Gastrocnemius medialis (tissue), 4 donors: ENCODE results near the gene SLC44A1. TPM values are rescaled to one million over a fixed set of nuclear protein-coding genes. Genes with fewer than 3 reads are reported as not detected.

Experiments used
- ATAC-seq, 2 donors: fragments of 150-250 bp; one replicate each; pipeline ENCODE4 v1.9.1; 2016
- DNase-seq, 2 donors: peaks; one replicate each; pipeline ENCODE4 v3.0.0-alpha.2; 2019
- H3K27ac ChIP-seq, 4 donors: fragments of 200-600 bp; sonication (generic); 1 replicate in 1 of 4; 2 replicates in 3 of 4; pipeline ENCODE4 v1.5.1; 2016 to 2018; ENCODE audit warnings: mild to moderate bottlenecking in 2 of 4, moderate library complexity in 1 of 4
- H3K27me3 ChIP-seq, 3 donors: fragments of 200-600 bp; sonication (generic) in 2 of 3; 1 replicate in 1 of 3; 2 replicates in 2 of 3; pipeline versions ENCODE4 v1.5.1 to v1.6.0; 2016 to 2019; ENCODE audit warnings: mild to moderate bottlenecking in 1 of 3, moderate library complexity in 1 of 3
- H3K36me3 ChIP-seq, 2 donors: fragments of 200-600 bp; sonication (generic) in 1 of 2; one replicate each; pipeline ENCODE4 v1.5.1; 2017 to 2018
- H3K4me1 ChIP-seq, 2 donors: fragments of 200-600 bp; sonication (generic) in 1 of 2; one replicate each; pipeline ENCODE4 v1.5.1; 2016 to 2017; ENCODE audit warnings: mild to moderate bottlenecking in 2 of 2
- H3K4me3 ChIP-seq, 4 donors: fragments of 200-600 bp; sonication (generic) in 3 of 4; 1 replicate in 1 of 4; 2 replicates in 3 of 4; pipeline ENCODE4 v1.5.1; 2016 to 2019; ENCODE audit warnings: mild to moderate bottlenecking in 2 of 4
- H3K9me3 ChIP-seq, 3 donors: fragments of 200-600 bp; sonication (generic) in 2 of 3; 1 replicate in 1 of 3; 2 replicates in 2 of 3; pipeline ENCODE4 v1.5.1; 2016 to 2019
- CTCF ChIP-seq, 5 experiments: fragments of 450-650 bp in 3 of 5; fragments of 200-600 bp in 2 of 5; sonication (generic) in 2 of 5; IDR thresholded peaks in 4 of 5; conservative IDR thresholded peaks in 1 of 5; 1 replicate in 4 of 5; 2 replicates in 1 of 5; pipeline ENCODE4 v1.5.1; 2016 to 2019; ENCODE audit warnings: antibody characterized with exemption in 5 of 5, mild to moderate bottlenecking in 3 of 5, moderate library complexity in 3 of 5
- POLR2A ChIP-seq, 2 donors: fragments of 450-650 bp; IDR thresholded peaks; one replicate each; pipeline ENCODE4 v1.6.1; 2017; ENCODE audit warnings: antibody characterized with exemption in 2 of 2, mild to moderate bottlenecking in 2 of 2, moderate library complexity in 2 of 2
- in situ Hi-C, 4 donors: fragments of 200-750 bp; cut with MboI; loops; one replicate each; pipeline versions ENCODE4 v1.15.0 to v1.8.0; 2017; ENCODE audit warnings: low sequenced_read_pairs in 4 of 4
- intact Hi-C: fragments of 100-400 bp; cut with DNase I; formaldehyde crosslinking; loops from one replicate; pipeline ENCODE4 v1.15.1; 2023; ENCODE audit warnings: low total_unique reads
- total RNA-seq, 4 donors: library from RNA; depleted of rRNA; stranded (reverse); fragments of >200 nt; gene quantifications; one replicate each; pipeline versions ENCODE4 v1.1.0 to v1.2.3, GENCODE V29; 2016

SLC44A1 gene
- total RNA-seq, 4 donors from 2014 or later, result 5.4 to 15.9 (median 11.3) TPM

GRCh38 chr9:105344283-105344682 is 99.8 kb downstream of the SLC44A1 start:
- H3K27ac ChIP-seq, result no peak overlapping the region
- intact Hi-C loops (no loop called here), in situ Hi-C loops (no loop called here)
- H3K4me3 ChIP-seq, result no peak overlapping the region
- no peaks in the 10 kb centered on the region for H3K27me3 ChIP-seq
- peaks cover 6 to 14% of the 10 kb centered on the region in 2 donors for H3K4me1 ChIP-seq
- DNase-seq (no peak), ATAC-seq (no peak)
- H3K36me3 ChIP-seq, result no peaks in the 10 kb centered on the region
- H3K9me3 ChIP-seq, result no peaks in the 10 kb centered on the region
- no peak for TF ChIP-seq CTCF (IDR thresholded peaks at IDR 0.05 in 4 of 5, conservative IDR thresholded peaks at IDR 0.05 in 1 of 5)
- TF ChIP-seq POLR2A (IDR thresholded peaks at IDR 0.05), result no peak

- Histone ChIP-seq H3K27ac (no peak overlapping the region), H3K4me3 (no peak overlapping the region), H3K9me3 (no peaks in the 10 kb centered on the region), H3K4me1 (peaks cover 6 to 14% of the 10 kb centered on the region in 2 donors), H3K27me3 (no peaks in the 10 kb centered on the region), H3K36me3 (no peaks in the 10 kb centered on the region)
- intact Hi-C loops (no loop called here), in situ Hi-C loops (no loop called here)
- no peak for ATAC-seq
- DNase-seq, result no peak
- TF ChIP-seq CTCF (IDR thresholded peaks at IDR 0.05 in 4 of 5, conservative IDR thresholded peaks at IDR 0.05 in 1 of 5), result no peak
- no peak for TF ChIP-seq POLR2A (IDR thresholded peaks at IDR 0.05)
These were observed 101.2 kb downstream of the SLC44A1 start for GRCh38 chr9:105345626-105346025.

- no peak for TF ChIP-seq CTCF (IDR thresholded peaks at IDR 0.05 in 4 of 5, conservative IDR thresholded peaks at IDR 0.05 in 1 of 5)
- TF ChIP-seq POLR2A (IDR thresholded peaks at IDR 0.05), result no peak
These were observed 101.8 kb downstream of the SLC44A1 start for GRCh38 chr9:105346273-105346672.

GRCh38 chr9:105354448-105354847 is 110.0 kb downstream of the SLC44A1 start:
- H3K4me3 ChIP-seq, result no peak overlapping the region
- intact Hi-C loops, result no loop called here
- ATAC-seq (no peak), DNase-seq (no peak)
- H3K4me1 ChIP-seq, result no peaks in the 10 kb centered on the region
- H3K9me3 ChIP-seq, result no peaks in the 10 kb centered on the region
- H3K27me3 ChIP-seq, result no peaks in the 10 kb centered on the region
- H3K27ac ChIP-seq, result no peak overlapping the region
- in situ Hi-C loops, result no loop called here
- H3K36me3 ChIP-seq, result no peaks in the 10 kb centered on the region
- TF ChIP-seq CTCF (IDR thresholded peaks at IDR 0.05 in 4 of 5, conservative IDR thresholded peaks at IDR 0.05 in 1 of 5) (no peak), POLR2A (IDR thresholded peaks at IDR 0.05) (no peak)

More at GRCh38 chr9:105346273-105346672, 101.8 kb downstream of the SLC44A1 start:
- DNase-seq, result no peak
- in situ Hi-C loops (no loop called here), intact Hi-C loops (no loop called here)
- H3K4me3 ChIP-seq, result no peak overlapping the region
- H3K9me3 ChIP-seq, result no peaks in the 10 kb centered on the region
- H3K36me3 ChIP-seq, result no peaks in the 10 kb centered on the region
- H3K4me1 ChIP-seq, result peaks cover 6 to 14% of the 10 kb centered on the region in 2 donors
- no peak for ATAC-seq
- H3K27ac ChIP-seq, result no peak overlapping the region
- H3K27me3 ChIP-seq, result no peaks in the 10 kb centered on the region

- no peaks in the 10 kb centered on the region for H3K27me3 ChIP-seq
- ATAC-seq (no peak), DNase-seq (no peak)
- H3K4me1 ChIP-seq, result no peaks in the 10 kb centered on the region
- H3K4me3 ChIP-seq, result no peak overlapping the region
- TF ChIP-seq CTCF (IDR thresholded peaks at IDR 0.05 in 4 of 5, conservative IDR thresholded peaks at IDR 0.05 in 1 of 5), result no peak
- TF ChIP-seq POLR2A (IDR thresholded peaks at IDR 0.05), result no peak
- in situ Hi-C loops, result no loop called here
- H3K9me3 ChIP-seq, result no peaks in the 10 kb centered on the region
- no peaks in the 10 kb centered on the region for H3K36me3 ChIP-seq
- no peak overlapping the region for H3K27ac ChIP-seq
- intact Hi-C loops, result no loop called here
These were observed 111.3 kb downstream of the SLC44A1 start for GRCh38 chr9:105355781-105356180.
